ENCODE measurements around the gene NDUFB1.

GRCh38 chr14:92143962-92144361 is 22.5 kb upstream of the NDUFB1 start:
- TF ChIP-seq CTCF (IDR thresholded peaks at IDR 0.05 in 2 of 3, conservative IDR thresholded peaks at IDR 0.05 in 1 of 3; ENCODE audit: borderline replicate concordance in 1 of 3, insufficient read depth in 1 of 3, low read depth in 2 of 3, low read length in 2 of 3) (no peak), EZH2phosphoT487 (IDR thresholded peaks at IDR 0.05; ENCODE audit: borderline replicate concordance) (no peak), POLR2A (IDR thresholded peaks at IDR 0.05; ENCODE audit: borderline replicate concordance, extremely low read depth, insufficient read depth, insufficient read length) (no peak), POLR2AphosphoS5 (IDR thresholded peaks at IDR 0.05; ENCODE audit: low read depth, low read length) (no peak), EZH2 (IDR thresholded peaks at IDR 0.05) (no peak), CEBPB (IDR thresholded peaks at IDR 0.05; ENCODE audit: low read depth) (no peak), JUND (IDR thresholded peaks at IDR 0.05) (no peak), ZNF274 (IDR thresholded peaks at IDR 0.05; ENCODE audit: low read depth, low read length) (no peak), SP1 (IDR thresholded peaks at IDR 0.05; ENCODE audit: low read depth) (no peak), MAX (IDR thresholded peaks at IDR 0.05) (no peak), REST (IDR thresholded peaks at IDR 0.05; ENCODE audit: low read depth) (no peak), RAD21 (IDR thresholded peaks at IDR 0.05; ENCODE audit: low read depth) (no peak)
